Calu3 (cell line): ENCODE results near the gene VDR. TPM values are rescaled to one million over a fixed set of nuclear protein-coding genes. Genes with fewer than 3 reads are reported as not detected.

Experiments
- BruUV-seq: library from RNA; stranded (reverse); fragments of 400-500 nt; replicated peaks from 2 replicates; lab custom pipeline; 2021; lab: Mats Ljungman, UMichigan
- CTCF ChIA-PET: fragments of 300-600 bp; sonication (Branson Sonifier 250); formaldehyde crosslinking; loops from one replicate; lab custom pipeline; 2022; ENCODE audit warnings: antibody characterized with exemption; lab: Charles Lee
- DNase-seq: peaks from one replicate; pipeline ENCODE4 v3.0.0; 2022
- H3K27ac Mint-ChIP-seq: one replicate; pipeline ENCODE4 v1.8.0; 2022; ENCODE audit warnings: mixed read lengths; ENCODE audit not compliant: unreplicated experiment
- H3K27me3 Mint-ChIP-seq: one replicate; pipeline ENCODE4 v1.8.0; 2022; ENCODE audit warnings: mixed read lengths; ENCODE audit not compliant: unreplicated experiment
- H3K36me3 Mint-ChIP-seq: one replicate; pipeline ENCODE4 v1.8.0; 2022; ENCODE audit warnings: mild to moderate bottlenecking, moderate library complexity, mixed read lengths; ENCODE audit not compliant: insufficient read depth, unreplicated experiment
- H3K4me1 Mint-ChIP-seq: one replicate; pipeline ENCODE4 v1.8.0; 2022; ENCODE audit warnings: mild to moderate bottlenecking, low read depth, mixed read lengths; ENCODE audit not compliant: unreplicated experiment
- H3K4me3 Mint-ChIP-seq: one replicate; pipeline ENCODE4 v1.8.0; 2022; ENCODE audit warnings: mild to moderate bottlenecking, low read depth, moderate library complexity, mixed read lengths; ENCODE audit not compliant: unreplicated experiment
- H3K9me3 Mint-ChIP-seq: one replicate; pipeline ENCODE4 v1.8.0; 2022; ENCODE audit warnings: low read depth, mixed read lengths; ENCODE audit not compliant: unreplicated experiment
- CTCF ChIP-seq: fragments of 200-600 bp; IDR thresholded peaks from one replicate; pipeline ENCODE4 v1.8.0; 2022; ENCODE audit warnings: antibody characterized with exemption; ENCODE audit not compliant: unreplicated experiment
- intact Hi-C: fragments of 100-400 bp; cut with micrococcal nuclease; formaldehyde crosslinking; loops from one replicate; pipeline ENCODE4 v1.10.0; 2022; ENCODE audit not compliant: unreplicated experiment
- total RNA-seq: library from RNA; stranded (reverse); gene quantifications from 2 replicates; pipeline ENCODE4 v1.2.3, GENCODE V29; 2022

Gene VDR
- total RNA-seq, 1 experiment from 2014 or later, result 10.1 TPM

- CTCF ChIA-PET, result no interaction called here
- no TSS peak for BruUV-seq
Observed at GRCh38 chr12:47944685-47945340, 40.0 kb upstream of the VDR start.

GRCh38 chr12:47943623-47944340, 39.0 kb upstream of the VDR start:
- no peak overlapping the region for H3K4me3 Mint-ChIP-seq
- no TSS peak for BruUV-seq
- H3K27ac Mint-ChIP-seq, result no peak overlapping the region
- no peaks in the 10 kb centered on the region for H3K36me3 Mint-ChIP-seq
- intact Hi-C loops, result no loop called here
- H3K27me3 Mint-ChIP-seq, result no peaks in the 10 kb centered on the region
- peaks cover 8% of the 10 kb centered on the region for H3K4me1 Mint-ChIP-seq
- TF ChIP-seq CTCF, result no peak
- CTCF ChIA-PET, result no interaction called here
- no peaks in the 10 kb centered on the region for H3K9me3 Mint-ChIP-seq
- DNase-seq, result no peak

More at GRCh38 chr12:47944685-47945340, 40.0 kb upstream of the VDR start:
- Mint-ChIP-seq H3K9me3 (no peaks in the 10 kb centered on the region), H3K4me1 (peaks cover 8% of the 10 kb centered on the region), H3K27me3 (peaks cover under 1% of the 10 kb centered on the region), H3K27ac (no peak overlapping the region), H3K36me3 (no peaks in the 10 kb centered on the region), H3K4me3 (no peak overlapping the region)
- no peak for DNase-seq
- no peak for TF ChIP-seq CTCF
- intact Hi-C loops, result no loop called here

GRCh38 chr12:47942614-47943225, 37.9 kb upstream of the VDR start:
- CTCF ChIA-PET, result no interaction called here
- no peak overlapping the region for H3K27ac Mint-ChIP-seq
- H3K36me3 Mint-ChIP-seq, result no peaks in the 10 kb centered on the region
- no TSS peak for BruUV-seq
- H3K27me3 Mint-ChIP-seq, result no peaks in the 10 kb centered on the region
- intact Hi-C loops, result no loop called here
- DNase-seq, result no peak
- peaks cover 8% of the 10 kb centered on the region for H3K4me1 Mint-ChIP-seq
- no peaks in the 10 kb centered on the region for H3K9me3 Mint-ChIP-seq
- no peak for TF ChIP-seq CTCF
- no peak overlapping the region for H3K4me3 Mint-ChIP-seq

DNA sequence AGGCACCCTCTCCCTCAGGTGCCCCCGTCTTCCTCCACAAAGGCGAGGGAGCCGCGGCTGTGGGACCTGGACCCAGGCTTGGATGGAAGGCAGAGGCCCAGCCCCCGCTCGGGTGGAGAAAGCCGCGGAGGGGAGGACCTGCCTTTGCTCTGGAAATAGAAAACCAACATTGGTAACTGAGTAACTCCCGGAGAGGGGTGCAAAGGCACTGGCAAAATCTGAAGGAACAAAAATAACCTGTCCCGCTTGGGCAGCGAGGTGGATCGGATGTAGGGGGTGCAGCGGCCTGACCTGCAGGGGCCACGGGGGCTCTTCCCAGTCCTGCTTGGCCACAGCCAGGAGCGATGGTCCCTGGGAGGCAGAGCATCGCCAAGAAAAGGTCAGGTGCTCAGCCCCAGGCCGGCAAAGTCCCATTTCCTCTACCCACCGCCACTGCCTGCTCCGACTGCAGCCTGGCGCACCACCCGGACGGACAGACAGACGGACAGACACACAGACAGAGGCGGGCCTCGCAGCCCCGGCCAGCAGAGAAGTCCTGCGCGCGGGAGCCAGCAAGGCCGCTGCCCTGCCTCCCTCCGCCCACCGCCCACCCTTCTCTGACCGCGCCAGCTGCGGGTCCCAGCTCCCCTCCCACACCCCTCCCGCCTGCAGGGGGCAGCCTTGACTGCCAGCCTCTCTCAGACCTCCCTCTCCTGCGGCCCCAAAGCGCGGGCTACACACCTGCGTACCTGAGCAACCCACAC, 37.2 kb upstream of the VDR start:
- intact Hi-C loops, result no loop called here
- DNase-seq, result no peak

More for the DNA sequence above, 37.2 kb upstream of the VDR start:
- Mint-ChIP-seq H3K27ac (no peak overlapping the region), H3K27me3 (no peaks in the 10 kb centered on the region), H3K36me3 (no peaks in the 10 kb centered on the region), H3K9me3 (no peaks in the 10 kb centered on the region), H3K4me1 (peaks cover 8% of the 10 kb centered on the region), H3K4me3 (no peak overlapping the region)
- CTCF ChIA-PET, result no interaction called here
- no TSS peak for BruUV-seq
- no peak for TF ChIP-seq CTCF
